ENCODE data around the gene HCAR3. TPM values are rescaled to one million over a fixed set of nuclear protein-coding genes. Genes with fewer than 3 reads are reported as not detected.
"Not testable (repeated sequence)": the region's sequence is repeated elsewhere in the genome, so short reads cannot be mapped to it uniquely, and the experiment has no call there.

HCAR3 gene
- total and polyA plus RNA-seq, 2 of the 8 experiments (the other 6 are each of a cell fraction or from before 2014, with no cell fraction given), result not detected

GRCh38 chr12:122709287-122709686 is 7.3 kb downstream of the HCAR3 start:
- H3K56ac ChIP-seq (replicated peaks; ENCODE audit: insufficient read length, low read depth, low read length); H4K8ac ChIP-seq (ENCODE audit: extremely low read depth, insufficient read depth, low read length); H4K91ac ChIP-seq (replicated peaks; ENCODE audit: insufficient read length, low read length); FAIRE-seq; H3K4ac ChIP-seq (replicated peaks; ENCODE audit: insufficient read length, low read depth, low read length); H3K79me1 ChIP-seq (ENCODE audit: low read depth, low read length); H3K4me1 ChIP-seq (replicated peaks in 1 of 4; ENCODE audit: control insufficient read depth in 3 of 4, insufficient read depth in 4 of 4, low read length in 3 of 4); H3K9me3 ChIP-seq (ENCODE audit: insufficient read depth in 2 of 2, low read depth in 1 of 2, low read length in 1 of 2); H2BK12ac ChIP-seq (ENCODE audit: low read depth, low read length); H3K18ac ChIP-seq (ENCODE audit: extremely low read depth, low read length); H3K79me2 ChIP-seq (ENCODE audit: control insufficient read depth in 1 of 2, insufficient read depth in 2 of 2, low read length in 2 of 2); H2BK20ac ChIP-seq (ENCODE audit: low read length); H3K23me2 ChIP-seq (ENCODE audit: low read depth, low read length); H2AK5ac ChIP-seq (ENCODE audit: low read depth, low read length); H2BK5ac ChIP-seq (ENCODE audit: low read depth, low read length); H2BK15ac ChIP-seq (ENCODE audit: low read length); H3K27me3 ChIP-seq (replicated peaks in 1 of 4; ENCODE audit: control insufficient read depth in 3 of 4, extremely low read depth in 1 of 4, insufficient read depth in 3 of 4, low read length in 3 of 4); H4K20me1 ChIP-seq (replicated peaks in 1 of 2; ENCODE audit: control insufficient read depth in 1 of 2, insufficient read depth in 2 of 2, low read length in 2 of 2); H3K27ac ChIP-seq (ENCODE audit: low read depth, low read length); POLR2A ChIA-PET (ENCODE audit: partially characterized antibody); H3K4me3 ChIP-seq (ENCODE audit: extremely low read depth in 1 of 4, insufficient read depth in 2 of 4, low read depth in 3 of 4, low read length in 4 of 4); CTCF ChIA-PET (ENCODE audit: partially characterized antibody); H3K23ac ChIP-seq (ENCODE audit: insufficient read length); H3K36me3 ChIP-seq (ENCODE audit: control insufficient read depth in 2 of 4, insufficient read depth in 4 of 4, low read length in 3 of 4); H3K14ac ChIP-seq (ENCODE audit: insufficient read length); H3K9ac ChIP-seq (replicated peaks in 1 of 4; ENCODE audit: extremely low read depth in 1 of 4, low read depth in 3 of 4, low read length in 3 of 4); H3K4me2 ChIP-seq (ENCODE audit: insufficient read depth in 1 of 2, low read depth in 2 of 2, low read length in 2 of 2); H2AFZ ChIP-seq (ENCODE audit: low read length); DNase-seq (ENCODE audit: low read depth in 1 of 2, low spot score in 2 of 2); H4K5ac ChIP-seq (ENCODE audit: insufficient read length, low read depth, low read length); H2BK120ac ChIP-seq (replicated peaks; ENCODE audit: low read depth, low read length): not testable (repeated sequence)
- WGBS, 2 experiments (ENCODE audit: extremely low coverage in 1 of 2, insufficient coverage in 1 of 2, insufficient read length in 1 of 2, insufficient replicate concordance in 2 of 2, low coverage in 1 of 2, low lambda C conversion rate in 2 of 2, missing lambda C conversion rate in 1 of 2), result no CpG with 5 or more reads among the region's 3 CpGs

- H3K4me3 ChIP-seq (ENCODE audit: extremely low read depth in 1 of 4, insufficient read depth in 2 of 4, low read depth in 3 of 4, low read length in 4 of 4); H3K9ac ChIP-seq (replicated peaks in 1 of 4; ENCODE audit: extremely low read depth in 1 of 4, low read depth in 3 of 4, low read length in 3 of 4); DNase-seq (ENCODE audit: low read depth in 1 of 2, low spot score in 2 of 2); H3K23me2 ChIP-seq (ENCODE audit: low read depth, low read length); H3K36me3 ChIP-seq (ENCODE audit: control insufficient read depth in 2 of 4, insufficient read depth in 4 of 4, low read length in 3 of 4); H4K5ac ChIP-seq (ENCODE audit: insufficient read length, low read depth, low read length); CTCF ChIA-PET (ENCODE audit: partially characterized antibody); H2BK5ac ChIP-seq (ENCODE audit: low read depth, low read length); FAIRE-seq; H2BK15ac ChIP-seq (ENCODE audit: low read length); H2BK12ac ChIP-seq (ENCODE audit: low read depth, low read length); H2AK5ac ChIP-seq (ENCODE audit: low read depth, low read length); H4K91ac ChIP-seq (replicated peaks; ENCODE audit: insufficient read length, low read length); H2AFZ ChIP-seq (ENCODE audit: low read length); H3K27me3 ChIP-seq (replicated peaks in 1 of 4; ENCODE audit: control insufficient read depth in 3 of 4, extremely low read depth in 1 of 4, insufficient read depth in 3 of 4, low read length in 3 of 4); H2BK120ac ChIP-seq (replicated peaks; ENCODE audit: low read depth, low read length); H3K27ac ChIP-seq (ENCODE audit: low read depth, low read length); H2BK20ac ChIP-seq (ENCODE audit: low read length); H3K56ac ChIP-seq (replicated peaks; ENCODE audit: insufficient read length, low read depth, low read length); H3K23ac ChIP-seq (ENCODE audit: insufficient read length); H3K9me3 ChIP-seq (ENCODE audit: insufficient read depth in 2 of 2, low read depth in 1 of 2, low read length in 1 of 2); H3K14ac ChIP-seq (ENCODE audit: insufficient read length); H3K79me2 ChIP-seq (ENCODE audit: control insufficient read depth in 1 of 2, insufficient read depth in 2 of 2, low read length in 2 of 2); POLR2A ChIA-PET (ENCODE audit: partially characterized antibody); H3K18ac ChIP-seq (ENCODE audit: extremely low read depth, low read length); H3K4me2 ChIP-seq (ENCODE audit: insufficient read depth in 1 of 2, low read depth in 2 of 2, low read length in 2 of 2); H4K8ac ChIP-seq (ENCODE audit: extremely low read depth, insufficient read depth, low read length); H3K4me1 ChIP-seq (replicated peaks in 1 of 4; ENCODE audit: control insufficient read depth in 3 of 4, insufficient read depth in 4 of 4, low read length in 3 of 4); H3K4ac ChIP-seq (replicated peaks; ENCODE audit: insufficient read length, low read depth, low read length); H3K79me1 ChIP-seq (ENCODE audit: low read depth, low read length); H4K20me1 ChIP-seq (replicated peaks in 1 of 2; ENCODE audit: control insufficient read depth in 1 of 2, insufficient read depth in 2 of 2, low read length in 2 of 2): not testable (repeated sequence)
- 97% methylated on average over 3 of the region's 3 CpGs; no CpG with 5 or more reads in 1 of the 2 experiments for whole genome bisulfite sequencing, 2 experiments (ENCODE audit: extremely low coverage in 1 of 2, insufficient coverage in 1 of 2, insufficient read length in 1 of 2, insufficient replicate concordance in 2 of 2, low coverage in 1 of 2, low lambda C conversion rate in 2 of 2, missing lambda C conversion rate in 1 of 2)
Observed at GRCh38 chr12:122703841-122704240, 12.8 kb downstream of the HCAR3 start.

All from H1 (cell line).